ENCODE data around the gene SPECC1L.
"Not testable (repeated sequence)": the region's sequence is repeated elsewhere in the genome, so short reads cannot be mapped to it uniquely, and the experiment has no call there.

SPECC1L gene

GRCh38 chr22:24270556-24271385 lies at the start of gene SPECC1L:
Gene SPECC1L, plus strand, starts transcription at chr22:24270831. Its CDS starts 31,401 bp downstream, at chr22:24302232.
- peak; percentile 94 for DNase-seq

DNA sequence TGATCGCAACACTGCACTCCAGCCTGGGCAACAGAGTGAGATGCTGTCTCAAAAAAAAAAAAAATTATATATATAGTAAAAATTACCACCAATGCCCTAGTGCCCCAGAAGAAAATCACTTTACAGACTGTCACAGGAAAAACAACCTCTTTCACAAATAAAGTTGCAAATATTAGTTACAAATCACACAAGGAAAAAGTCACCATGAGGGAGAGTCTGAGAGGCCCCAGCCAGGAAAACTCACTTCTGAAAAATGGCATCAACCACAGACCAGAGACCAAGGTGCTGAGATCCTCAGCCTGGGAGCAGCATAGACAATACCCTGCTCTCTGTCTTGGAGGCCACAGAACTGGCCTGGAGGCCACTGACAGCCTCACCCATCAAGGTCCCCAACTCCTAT lies 46.2 kb upstream of the SPECC1L start:
- DNase-seq, result no peak

- no peak for DNase-seq
These were observed 45.5 kb upstream of the SPECC1L start for GRCh38 chr22:24225044-24225601.

DNA sequence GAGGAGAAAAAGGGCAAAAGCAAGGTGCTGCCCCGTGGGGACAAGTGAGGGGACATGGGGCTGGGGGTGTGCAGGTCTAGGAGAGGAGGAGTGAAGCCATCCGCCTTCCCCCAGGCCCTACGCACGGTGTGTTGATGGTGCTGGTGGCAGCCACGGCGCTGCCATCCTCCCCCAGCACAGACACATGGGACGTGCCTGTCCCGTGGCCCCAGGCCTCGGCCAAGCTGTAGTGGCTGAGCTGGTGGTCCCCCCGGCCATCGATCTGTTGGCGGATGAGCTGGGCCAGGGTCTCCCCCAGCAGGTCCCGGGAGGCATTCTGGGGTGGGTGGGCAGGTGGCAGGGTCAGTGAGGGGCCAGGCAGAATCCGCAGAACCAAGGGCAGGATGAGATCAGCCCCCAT lies 44.7 kb upstream of the SPECC1L start:
- no peak for DNase-seq

- peak; percentile 69 for DNase-seq
These were observed 39.5 kb upstream of the SPECC1L start for GRCh38 chr22:24230911-24231656.

GRCh38 chr22:24231706-24232105 lies 38.9 kb upstream of the SPECC1L start:
- DNase-seq, result no peak

- no peak for DNase-seq
These were observed 38.5 kb upstream of the SPECC1L start for GRCh38 chr22:24232124-24232523.

- no peak for DNase-seq
These were observed 37.9 kb upstream of the SPECC1L start for GRCh38 chr22:24232725-24233124.

DNA sequence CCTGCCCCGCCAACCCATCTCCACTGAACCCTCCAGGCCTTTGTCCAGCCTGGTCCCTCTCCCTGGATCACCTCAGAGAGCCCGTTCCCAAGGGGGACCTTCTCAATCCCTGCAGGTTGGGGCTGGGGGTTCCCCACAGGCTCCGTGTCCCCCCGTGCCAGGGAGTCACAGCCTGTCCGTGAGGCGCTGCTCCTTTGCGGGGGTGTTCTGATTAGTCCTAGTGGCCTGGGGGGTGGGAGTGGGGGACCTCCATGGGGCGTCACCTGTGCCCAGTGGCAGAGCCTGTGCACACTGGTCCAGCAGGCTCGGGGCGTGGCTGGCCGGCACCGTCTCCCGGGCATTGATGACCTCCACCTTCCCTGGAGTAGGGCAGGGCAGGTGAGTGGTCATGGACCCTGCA lies 37.4 kb upstream of the SPECC1L start:
- DNase-seq, result no peak

DNA sequence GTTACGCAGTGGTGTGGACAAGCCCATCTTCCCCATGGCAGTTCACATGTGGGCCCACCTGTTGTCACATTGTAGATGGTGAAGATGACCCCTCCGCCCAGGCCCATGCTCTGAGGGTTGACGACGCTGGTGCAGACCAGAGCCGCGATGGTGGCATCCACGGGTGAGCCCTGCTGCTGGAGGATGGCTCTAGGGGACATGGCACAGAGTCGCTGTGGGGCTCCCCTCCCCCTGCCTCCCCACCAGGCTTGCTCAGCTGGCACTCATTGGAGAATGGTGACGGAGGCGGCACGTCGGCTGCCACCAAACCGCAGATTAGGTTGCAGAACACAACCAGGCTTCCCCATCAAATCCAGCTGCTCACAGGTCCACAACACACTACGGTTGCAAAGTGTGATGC lies 36.8 kb upstream of the SPECC1L start:
- DNase-seq, result no peak

GRCh38 chr22:24235315-24235714 lies 35.3 kb upstream of the SPECC1L start:
- DNase-seq, result no peak

DNA sequence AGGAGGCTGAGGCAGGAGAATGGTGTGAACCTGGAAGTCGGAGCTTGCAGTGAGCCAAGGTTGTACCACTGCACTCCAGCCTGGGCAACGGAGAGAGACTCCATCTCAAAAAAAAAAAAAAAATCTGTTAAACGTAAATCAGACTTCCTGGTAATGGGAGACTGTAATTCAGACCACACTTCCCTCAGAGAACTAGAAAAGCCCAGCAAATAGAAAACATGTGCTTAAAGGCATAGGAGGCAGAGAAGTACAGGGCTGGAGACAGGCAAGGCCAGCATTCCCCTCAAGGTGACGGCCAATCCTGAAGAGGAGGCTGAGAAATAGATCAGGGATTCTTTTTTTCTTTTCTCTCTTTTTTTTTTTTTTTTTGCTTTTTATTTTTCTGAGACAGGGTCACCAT lies 34.0 kb upstream of the SPECC1L start:
- DNase-seq, result no peak

GRCh38 chr22:24238101-24238694 lies 32.4 kb upstream of the SPECC1L start:
- not testable (repeated sequence) for DNase-seq

- DNase-seq, result no peak
These were observed 30.2 kb upstream of the SPECC1L start for GRCh38 chr22:24240381-24240780.

DNA sequence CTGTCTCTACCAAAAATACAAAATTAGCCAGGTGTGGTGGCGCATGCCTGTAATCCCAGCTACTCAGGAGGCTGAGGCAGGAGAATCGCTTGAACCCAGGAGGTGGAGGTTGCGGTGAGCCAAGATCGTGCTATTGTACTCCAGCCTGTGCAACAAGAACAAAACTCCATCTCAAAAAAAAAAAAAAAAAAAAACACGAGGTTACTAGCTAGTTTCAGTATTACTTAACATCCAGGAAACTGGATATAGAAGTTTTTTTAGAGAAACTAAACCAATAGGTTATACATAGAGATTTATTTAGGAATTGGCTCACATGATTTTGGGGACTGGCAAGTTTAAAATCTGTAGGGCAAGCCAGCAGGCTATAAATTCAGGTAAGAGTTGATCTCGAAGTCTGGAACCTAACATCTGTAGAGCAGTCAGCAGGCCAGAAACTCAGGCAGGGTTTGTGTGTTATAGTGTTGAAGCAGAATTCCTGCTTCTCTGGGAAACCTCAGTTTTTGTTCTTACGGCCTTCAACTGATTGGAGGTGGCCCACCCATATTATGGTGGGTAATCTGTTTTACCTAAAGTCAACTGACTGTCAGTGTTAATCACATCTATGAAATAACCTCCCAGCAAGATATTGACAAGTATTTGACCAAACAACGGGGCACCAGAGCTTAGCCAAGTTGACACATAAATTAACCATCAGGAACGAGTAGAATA lies 29.5 kb upstream of the SPECC1L start:
- not testable (repeated sequence) for DNase-seq

- not testable (repeated sequence) for DNase-seq
These were observed 27.2 kb upstream of the SPECC1L start for GRCh38 chr22:24243417-24243816.

DNA sequence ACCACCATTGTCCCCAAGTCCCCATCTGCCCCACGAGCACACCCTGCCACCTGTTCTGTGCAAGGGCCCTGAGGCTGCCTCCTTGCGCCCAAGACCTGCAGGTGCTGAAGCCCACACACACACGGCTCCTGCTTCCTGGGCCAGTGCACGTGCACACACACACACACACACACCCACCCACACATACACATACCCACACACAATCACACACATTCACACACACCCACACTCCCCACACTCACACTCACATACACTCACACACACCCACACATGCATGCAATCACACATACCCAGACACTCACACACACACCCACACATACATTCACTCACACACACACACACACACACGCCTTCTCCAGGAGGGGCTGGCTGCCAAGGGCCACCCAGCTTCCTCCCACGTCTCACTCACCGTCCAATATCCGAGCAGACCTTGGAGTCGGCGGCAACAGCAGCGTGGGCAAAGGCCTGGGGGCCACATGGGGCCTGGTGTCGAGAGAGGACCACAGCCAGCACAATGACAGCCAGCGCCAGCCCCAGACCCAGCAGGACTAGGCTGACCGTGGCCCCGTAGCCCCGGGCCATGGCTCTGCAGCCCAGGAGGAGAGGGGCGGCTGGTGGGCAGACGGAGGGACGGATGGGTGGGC lies 26.4 kb upstream of the SPECC1L start:
- DNase-seq, result no peak

- DNase-seq, result not testable (repeated sequence)
These were observed 25.6 kb upstream of the SPECC1L start, which contains the start of gene GGT5 for GRCh38 chr22:24245030-24245431. Gene GGT5, minus strand, starts transcription at chr22:24245082. Its CDS starts 357 bp downstream, at chr22:24244725.

GRCh38 chr22:24245584-24246561 lies 24.8 kb upstream of the SPECC1L start:
- DNase-seq, result not testable (repeated sequence)

- DNase-seq, result no peak
These were observed 23.6 kb upstream of the SPECC1L start for GRCh38 chr22:24247011-24247507.

Measured in hematopoietic multipotent progenitor cell treated with erythropoietin and hydrocortisone succinate and interleukin-3 and kit ligand, for 6 days (in vitro differentiated cells).